Measurements from ENCODE around the gene ZFPL1. TPM values are rescaled to one million over a fixed set of nuclear protein-coding genes. Genes with fewer than 3 reads are reported as not detected.

The ZFPL1 gene
- total RNA-seq, 2 donors from 2014 or later: 26.9 to 27.6 TPM

- DNase-seq (ENCODE audit: low spot score): no peak
- intact Hi-C loops (cut with DNase I): no loop called here
Observed at GRCh38 chr11:65124480-65125196, 40.6 kb downstream of the ZFPL1 start.

GRCh38 chr11:65125197-65126056 is 41.4 kb downstream of the ZFPL1 start:
- intact Hi-C loops (cut with DNase I): no loop called here
- no peak for DNase-seq (ENCODE audit: low spot score)

DNA sequence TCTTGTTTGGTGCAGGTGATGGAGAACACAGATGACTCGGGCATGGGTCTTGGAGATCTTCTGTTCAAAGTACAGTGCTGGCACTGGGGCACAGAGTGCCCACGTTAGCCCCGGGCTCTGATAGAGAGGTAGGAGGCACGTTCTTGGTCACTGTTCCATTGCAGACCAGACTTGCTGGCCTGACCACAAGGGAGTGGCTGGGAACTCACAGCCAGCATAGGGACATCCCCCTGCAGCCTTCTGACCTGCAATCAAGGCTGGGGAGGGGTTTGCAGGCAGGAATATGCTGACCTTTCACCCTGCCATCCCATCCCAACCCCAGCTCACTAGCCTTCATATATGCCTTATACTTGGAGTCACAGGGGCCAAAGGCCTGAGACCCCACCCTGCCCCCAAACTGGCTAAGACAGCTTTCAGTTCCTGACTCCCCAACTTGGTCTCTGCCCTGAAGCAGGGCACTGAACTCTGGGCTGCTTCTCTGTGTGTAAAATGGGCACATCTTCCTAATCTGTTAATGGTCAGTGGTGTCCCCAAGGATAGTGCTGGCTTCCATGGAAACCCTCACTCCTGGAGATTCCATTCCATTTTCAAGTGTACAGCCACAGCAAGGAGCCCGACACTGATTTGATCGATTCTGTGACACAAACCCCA is 42.7 kb downstream of the ZFPL1 start:
- intact Hi-C loops (cut with DNase I): no loop called here
- DNase-seq (ENCODE audit: low spot score): no peak

DNA sequence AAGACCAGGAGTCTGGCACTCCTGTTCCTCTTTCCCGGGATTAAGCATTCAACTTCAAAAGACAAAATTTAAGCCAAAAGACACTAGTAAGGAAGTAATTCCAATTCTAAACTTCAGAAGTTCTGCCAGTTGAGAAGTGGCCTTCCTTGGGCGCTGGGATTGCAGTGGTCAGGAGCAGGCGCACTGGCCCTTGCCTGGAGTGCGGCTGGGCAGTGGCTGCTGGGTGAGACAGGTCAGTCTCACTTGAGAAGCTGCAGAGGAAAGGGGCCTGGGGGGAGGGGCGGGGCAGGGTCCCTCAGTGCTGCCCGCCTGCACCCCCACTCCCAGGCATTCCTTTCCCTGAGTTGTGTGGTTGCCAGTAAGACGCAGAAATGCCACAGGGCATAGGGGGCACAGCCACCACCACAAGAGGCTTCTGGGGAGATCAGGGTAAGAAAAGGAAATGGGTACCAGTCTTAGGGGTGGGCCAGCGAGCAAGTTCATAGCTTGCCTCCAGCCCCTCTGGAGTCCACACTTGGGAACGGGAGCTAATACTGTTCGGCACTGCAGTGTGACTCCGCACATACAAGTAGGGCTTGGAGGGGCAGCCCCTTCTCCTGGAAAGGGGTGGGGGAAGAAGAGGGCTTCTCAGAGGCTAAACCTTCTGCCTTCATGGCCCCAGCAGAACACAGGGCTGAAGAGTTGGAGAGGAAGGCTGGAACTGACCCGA is 43.6 kb downstream of the ZFPL1 start:
- intact Hi-C loops (cut with DNase I): no loop called here
- no peak for DNase-seq (ENCODE audit: low spot score)

GRCh38 chr11:65128182-65129145 is 44.4 kb downstream of the ZFPL1 start:
- DNase-seq (ENCODE audit: low spot score): peak; percentile 81
- intact Hi-C loops (cut with DNase I): no loop called here

DNA sequence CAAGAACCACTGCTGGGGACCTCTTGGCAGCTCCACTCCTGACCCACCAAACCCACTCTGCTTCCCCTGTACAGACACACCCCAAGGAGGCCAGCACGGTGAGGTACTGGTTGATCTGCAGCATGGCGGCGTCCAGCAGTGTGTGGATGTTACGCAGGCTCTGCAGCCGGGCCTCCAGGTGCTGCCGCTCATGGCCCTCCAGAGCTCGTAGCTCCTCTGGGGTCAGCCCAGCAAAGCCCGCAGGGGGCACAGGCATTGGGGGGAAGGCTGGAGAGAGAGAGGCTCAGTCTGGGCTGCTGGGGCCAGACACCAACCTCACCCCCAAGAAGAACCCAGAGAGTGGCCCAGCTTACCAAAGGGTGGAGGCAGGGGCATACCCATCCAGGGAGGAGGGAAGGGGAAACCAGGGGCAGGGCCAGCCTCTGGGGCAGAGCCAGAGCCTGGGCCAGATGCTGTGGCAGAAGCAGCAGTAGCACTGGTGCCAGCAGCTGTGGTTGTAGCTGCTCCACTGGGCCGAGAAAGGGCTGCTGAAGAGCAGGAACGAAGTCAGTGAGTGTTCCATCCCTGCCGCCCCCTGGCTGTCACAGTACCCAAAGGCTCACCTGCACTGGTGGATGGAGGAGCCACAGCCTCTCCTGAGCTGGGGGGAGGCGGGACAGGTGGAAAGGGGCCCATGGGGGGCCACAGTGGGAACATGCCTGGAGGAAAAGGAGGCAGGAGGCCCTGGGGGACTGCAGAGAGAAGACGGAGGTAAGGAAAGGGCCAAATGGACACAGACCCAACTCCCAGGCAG is 45.8 kb downstream of the ZFPL1 start:
- intact Hi-C loops (cut with DNase I): loop anchor here in 1 of 2 donors (5.0 kb wide), 1 partner anchor 52 kb away; the partner anchor contains the start of gene CAPN1
- DNase-seq (ENCODE audit: low spot score): peak; percentile 76

DNA sequence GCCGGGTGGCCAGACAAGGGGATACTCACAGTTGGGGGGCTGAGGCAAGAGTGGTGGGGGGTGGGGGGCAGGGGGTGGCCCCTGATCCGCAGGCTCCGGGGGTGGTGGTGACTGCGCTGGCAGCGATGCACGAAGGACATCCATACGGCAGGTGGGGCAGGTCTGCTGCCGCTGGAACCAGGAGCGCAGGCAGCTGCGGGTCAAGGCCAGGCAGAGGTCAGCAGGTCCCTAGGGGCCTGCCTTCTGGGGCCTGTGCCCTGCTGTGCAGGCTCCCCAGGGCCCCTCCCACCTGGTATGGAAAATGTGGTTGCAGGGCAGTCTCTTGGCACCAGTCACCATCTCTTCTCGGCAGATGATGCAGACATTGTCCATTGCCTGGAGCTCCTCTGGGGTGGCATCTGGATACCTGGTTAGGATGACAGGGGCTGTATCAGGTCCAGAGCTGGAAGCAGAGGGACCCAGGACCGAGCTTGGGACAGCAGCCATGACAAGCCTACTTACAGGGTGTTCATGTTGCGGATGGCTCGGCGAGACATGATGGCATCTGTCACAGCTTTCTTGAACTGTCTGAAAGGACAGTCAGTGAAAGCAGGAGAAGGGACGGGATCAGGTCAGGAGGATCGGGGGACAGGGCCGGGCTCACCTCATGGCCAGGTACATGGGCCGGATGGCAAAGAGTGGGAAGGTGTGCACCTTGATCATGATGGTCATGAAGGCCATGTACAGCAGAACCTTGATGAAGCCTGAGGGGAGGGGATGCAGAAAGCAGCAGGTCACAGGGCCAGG is 46.8 kb downstream of the ZFPL1 start:
- peak; percentile 77 for DNase-seq (ENCODE audit: low spot score)
- intact Hi-C loops (cut with DNase I): loop anchor here in 1 of 2 donors (5.0 kb wide), 1 partner anchor 51 kb away; the partner anchor contains the start of gene CAPN1

- intact Hi-C loops (cut with DNase I): loop anchor here in 1 of 2 donors (5.0 kb wide), 1 partner anchor 51 kb away; the partner anchor contains the start of gene CAPN1
- DNase-seq (ENCODE audit: low spot score): no peak
Observed at GRCh38 chr11:65131417-65131776, 47.4 kb downstream of the ZFPL1 start.

- intact Hi-C loops (cut with DNase I): loop anchor here in 1 of 2 donors (5.0 kb wide), 1 partner anchor 50 kb away; the partner anchor contains the start of gene CAPN1
- no peak for DNase-seq (ENCODE audit: low spot score)
Observed at GRCh38 chr11:65131895-65132237, 47.8 kb downstream of the ZFPL1 start.

DNA sequence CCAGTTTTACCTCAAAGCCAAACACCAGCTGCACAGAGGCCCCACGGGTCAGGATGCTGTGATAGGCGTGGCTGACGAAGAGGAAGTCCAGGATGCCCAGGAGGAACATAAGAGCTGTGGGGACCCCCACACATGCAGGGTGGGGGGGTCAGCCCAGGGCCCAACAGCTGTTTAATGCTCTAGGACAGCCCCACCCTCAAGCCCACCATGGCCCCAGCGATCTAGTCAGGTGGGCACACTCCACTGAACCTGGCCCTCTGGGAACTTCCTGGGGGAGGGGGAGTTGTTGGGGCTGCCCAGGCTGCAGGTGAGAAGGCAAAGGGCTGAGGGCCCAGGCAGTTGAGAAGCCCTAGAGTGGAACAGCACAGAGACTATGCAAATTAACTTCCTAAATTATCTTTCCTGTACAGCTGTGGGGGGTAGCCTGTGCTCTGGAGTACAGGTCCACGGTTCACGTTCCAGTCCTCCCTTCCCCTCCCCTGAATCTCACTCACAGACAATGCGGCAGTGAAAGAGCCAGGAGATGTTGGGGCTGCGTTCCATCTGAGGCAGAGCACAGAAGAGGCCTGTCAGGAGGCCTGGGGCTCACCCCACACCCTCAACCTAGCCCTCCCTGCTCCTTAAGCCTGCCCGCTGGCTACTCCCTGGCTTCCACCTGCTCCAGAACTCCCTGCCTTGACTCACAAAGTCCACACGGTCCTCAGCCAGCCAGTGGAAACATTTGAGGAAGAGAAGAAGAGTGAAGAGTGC is 48.4 kb downstream of the ZFPL1 start:
- intact Hi-C loops (cut with DNase I): loop anchor here in 1 of 2 donors (5.0 kb wide), 1 partner anchor 50 kb away; the partner anchor contains the start of gene CAPN1
- DNase-seq (ENCODE audit: low spot score): no peak

DNA sequence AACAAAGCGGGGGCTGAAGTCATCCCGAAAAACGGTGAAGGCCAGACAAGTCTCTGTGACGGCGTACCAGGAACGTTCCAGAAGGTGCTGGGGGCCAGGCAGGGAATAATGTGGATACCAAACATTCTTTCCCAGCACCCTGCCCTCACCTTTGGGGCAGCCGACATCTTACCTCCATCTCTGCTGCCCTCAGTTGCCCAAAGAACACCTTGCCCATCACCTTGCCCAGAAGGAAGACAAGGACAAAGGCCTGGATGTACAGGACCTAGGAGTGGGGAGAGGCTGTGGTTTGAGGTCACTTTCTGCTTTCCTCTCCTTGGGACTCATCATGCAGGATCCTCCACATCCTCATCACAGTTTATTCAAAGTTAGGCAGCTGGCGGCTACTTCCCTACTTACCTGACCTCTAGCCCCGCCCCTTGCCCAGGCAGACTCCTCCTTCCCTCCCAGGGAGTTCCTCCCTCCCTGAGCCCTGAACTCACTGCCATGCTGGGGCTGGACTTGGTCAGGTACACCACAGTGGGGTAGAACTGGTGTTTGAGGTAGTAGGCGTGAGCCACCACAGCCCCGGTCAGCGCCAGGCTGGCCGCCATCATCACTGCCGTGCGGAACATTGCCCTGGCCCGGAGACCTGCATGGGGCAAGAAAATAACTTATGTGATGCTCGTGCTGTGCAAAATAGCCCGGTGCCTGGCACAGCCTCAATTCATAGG is 49.1 kb downstream of the ZFPL1 start:
- intact Hi-C loops (cut with DNase I): loop anchor here in 1 of 2 donors (5.0 kb wide), 1 partner anchor 49 kb away; the partner anchor contains the start of gene CAPN1
- peak; percentile 78 for DNase-seq (ENCODE audit: low spot score)

- intact Hi-C loops (cut with DNase I): loop anchor here in 1 of 2 donors (5.0 kb wide), 1 partner anchor 49 kb away; the partner anchor contains the start of gene CAPN1
- peak; percentile 91 for DNase-seq (ENCODE audit: low spot score)
Observed at GRCh38 chr11:65133724-65134123, 49.7 kb downstream of the ZFPL1 start.

DNA sequence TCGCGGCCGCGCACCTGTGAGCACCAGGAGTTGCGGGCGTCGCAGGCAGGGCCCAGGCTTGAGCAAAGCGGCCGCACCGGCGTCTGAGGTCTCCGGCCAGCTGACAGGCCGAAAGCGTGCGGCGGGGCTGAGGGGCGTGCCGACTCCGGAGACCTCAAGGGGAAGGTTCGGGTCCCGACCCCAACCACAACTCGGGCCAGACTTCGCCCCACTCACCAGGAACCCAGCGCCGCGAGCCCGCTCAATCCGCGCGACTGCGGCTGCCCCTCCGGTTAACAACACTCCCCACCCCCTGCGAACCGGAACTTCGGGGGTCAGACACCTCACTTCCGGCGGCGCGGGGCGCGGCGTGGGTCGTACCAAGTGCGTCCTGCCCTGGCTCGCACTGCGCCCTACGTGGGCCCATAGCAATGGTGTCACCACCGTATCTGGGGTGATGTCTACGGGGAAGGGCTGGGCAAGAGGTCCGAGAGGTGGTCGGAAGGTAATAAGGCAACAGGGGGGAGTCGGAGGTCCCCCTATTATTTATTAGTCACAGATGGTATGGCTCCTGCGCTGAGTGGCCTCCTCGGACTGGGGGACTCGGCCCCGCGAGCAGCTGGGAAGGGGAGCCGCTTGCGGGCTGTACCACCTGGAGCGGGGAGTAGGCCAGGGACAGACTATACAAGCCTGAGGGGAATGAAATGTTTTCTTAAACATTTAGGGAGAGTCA is 50.4 kb downstream of the ZFPL1 start, which contains the start of gene SYVN1:
Gene SYVN1 (minus strand): TSS at position 280 of the 712 bp plus-strand sequence. CDS start 918 bp downstream, outside the sequence.
- peak; percentile 97 for DNase-seq (ENCODE audit: low spot score)
- intact Hi-C loops (cut with DNase I): loop anchor here in 1 of 2 donors (5.0 kb wide), 1 partner anchor 48 kb away; the partner anchor contains the start of gene CAPN1

All from posterior vena cava (tissue), 2 donors.